H1 (cell line): ENCODE data around the gene DDX1.

Experiments used
- EP300 ChIP-seq, 2 experiments: IDR thresholded peaks; 1 replicate in 1 of 2; 2 replicates in 1 of 2; pipeline ENCODE4 v1.6.1; 2011 to 2012; ENCODE audit warnings: low read depth in 2 of 2, low read length in 2 of 2, mild to moderate bottlenecking in 2 of 2, borderline replicate concordance in 1 of 2, inconsistent platforms in 1 of 2, moderate library complexity in 1 of 2
- TF ChIP-seq, protein P1 (sequence below): IDR thresholded peaks from 2 replicates; pipeline ENCODE4 v1.6.1; 2011; ENCODE audit warnings: low read length, improper control_type of control experiment

- no peak for TF ChIP-seq EP300 (IDR thresholded peaks at IDR 0.05; ENCODE audit: borderline replicate concordance in 1 of 2, low read depth in 2 of 2, low read length in 2 of 2)
- TF ChIP-seq, protein P1, sequence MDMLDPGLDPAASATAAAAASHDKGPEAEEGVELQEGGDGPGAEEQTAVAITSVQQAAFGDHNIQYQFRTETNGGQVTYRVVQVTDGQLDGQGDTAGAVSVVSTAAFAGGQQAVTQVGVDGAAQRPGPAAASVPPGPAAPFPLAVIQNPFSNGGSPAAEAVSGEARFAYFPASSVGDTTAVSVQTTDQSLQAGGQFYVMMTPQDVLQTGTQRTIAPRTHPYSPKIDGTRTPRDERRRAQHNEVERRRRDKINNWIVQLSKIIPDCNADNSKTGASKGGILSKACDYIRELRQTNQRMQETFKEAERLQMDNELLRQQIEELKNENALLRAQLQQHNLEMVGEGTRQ, result no peak
These were observed 25.5 kb upstream of the DDX1 start for GRCh38 chr2:15565994-15566671.
